HG02852 (cell line): Measurements from ENCODE around the gene REELD1.
A peak's percentile ranks its signal among the peaks of the same experiment; 100 is the strongest.

Experiments used
- ATAC-seq: cut with Tn5 transposase; IDR thresholded peaks from one replicate; pipeline ENCODE4 v1.9.1; 2021; ENCODE audit warnings: mild to moderate bottlenecking, moderate library complexity; ENCODE audit not compliant: unreplicated experiment

The REELD1 gene

GRCh38 chr4:146265950-146266490 is 51.7 kb downstream of the REELD1 start:
- no peak for ATAC-seq

DNA sequence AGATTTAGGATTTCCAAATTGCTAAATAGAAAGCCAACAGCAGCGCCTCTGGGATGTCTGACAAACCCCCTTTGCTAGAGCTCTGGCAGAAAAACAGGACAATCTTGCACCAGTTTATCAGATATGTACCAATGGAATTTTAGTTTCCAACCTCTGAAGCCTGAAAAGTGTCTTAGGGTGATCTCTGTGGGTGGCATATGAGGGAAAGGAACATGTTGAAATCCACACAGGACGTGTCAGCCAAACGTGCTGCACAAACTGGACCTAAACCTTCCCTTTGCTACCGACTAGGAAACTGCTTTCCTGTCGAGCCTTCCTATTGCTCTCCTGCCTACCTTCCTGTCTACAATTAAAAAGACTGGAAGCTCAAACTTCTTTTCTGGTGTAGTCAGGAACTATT is 53.5 kb downstream of the REELD1 start:
- no peak for ATAC-seq

- ATAC-seq = peak; percentile 45
Observed at GRCh38 chr4:146269228-146269653, 54.9 kb downstream of the REELD1 start.

- ATAC-seq = no peak
Observed at GRCh38 chr4:146271466-146271865, 57.1 kb downstream of the REELD1 start.

- peak; percentile 71 for ATAC-seq
Observed at GRCh38 chr4:146273204-146273901, 59.0 kb downstream of the REELD1 start.

DNA sequence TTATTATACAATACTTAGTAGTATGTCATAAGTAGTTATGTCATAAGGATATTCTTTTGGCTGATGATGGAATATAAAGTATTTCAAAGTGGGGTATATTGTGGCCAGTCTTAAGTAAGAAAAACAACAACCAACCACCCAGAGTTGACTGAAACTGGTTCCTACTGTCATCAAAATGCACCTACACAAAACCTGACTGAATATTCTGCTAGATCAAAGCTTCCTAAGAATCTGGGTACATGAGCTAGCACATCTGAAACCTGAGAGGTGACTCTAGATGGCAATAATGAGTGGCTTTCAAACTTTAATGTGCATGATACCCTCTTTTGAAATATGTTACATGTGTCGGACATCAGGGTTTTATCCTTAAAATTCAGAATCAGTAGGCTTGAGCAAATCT is 60.4 kb downstream of the REELD1 start:
- ATAC-seq = no peak

GRCh38 chr4:146275370-146275769 is 61.0 kb downstream of the REELD1 start:
- no peak for ATAC-seq

DNA sequence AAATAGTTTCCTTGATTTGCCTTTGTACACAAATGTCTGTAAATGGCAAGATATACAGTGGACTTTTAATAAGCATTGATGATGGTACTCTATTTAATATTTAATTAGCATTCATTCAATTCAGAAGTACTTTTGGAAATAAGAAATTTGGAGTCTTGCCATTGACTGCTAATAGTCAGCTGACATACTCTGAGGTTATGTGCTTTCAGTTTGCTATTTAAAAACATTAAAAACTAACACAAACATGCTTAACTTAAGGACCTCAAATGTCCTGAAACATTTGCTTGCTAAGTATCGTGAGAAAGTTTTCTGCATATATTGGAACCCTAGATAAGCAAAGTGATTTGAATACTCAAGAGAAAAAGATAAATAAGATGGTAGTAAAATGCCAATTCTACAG is 64.6 kb downstream of the REELD1 start:
- no peak for ATAC-seq
